Measurements from ENCODE around the gene KCNE5.
"Not testable (repeated sequence)": the region's sequence is repeated elsewhere in the genome, so short reads cannot be mapped to it uniquely, and the experiment has no call there.

The KCNE5 gene

GRCh38 chrX:109638158-109638557 lies 13.2 kb upstream of the KCNE5 start:
- H3K23ac ChIP-seq (ENCODE audit: low read depth, low read length, poor library complexity) = no peak overlapping the region
- no peaks in the 10 kb centered on the region for H3K27me3 ChIP-seq (ENCODE audit: control insufficient read depth in 3 of 3, insufficient read depth in 3 of 3, low read depth in 1 of 3, low read length in 3 of 3)
- H3K4me1 ChIP-seq (ENCODE audit: control insufficient read depth in 2 of 2, insufficient read depth in 1 of 2, low read depth in 1 of 2, low read length in 2 of 2) = no peaks in the 10 kb centered on the region
- H2BK5ac ChIP-seq (ENCODE audit: low read length) = no peak overlapping the region
- H3K18ac ChIP-seq (ENCODE audit: low read length) = no peak overlapping the region
- no peak for DNase-seq (ENCODE audit: low spot score)
- no peak overlapping the region for H3K27ac ChIP-seq (replicated peaks; ENCODE audit: low read length)
- H3K9me3 ChIP-seq (replicated peaks in 1 of 2; ENCODE audit: control insufficient read depth in 2 of 2, insufficient read depth in 1 of 2, low read depth in 1 of 2, low read length in 2 of 2) = no peaks in the 10 kb centered on the region
- no peak overlapping the region for H3K4ac ChIP-seq (ENCODE audit: low read length)
- H2AFZ ChIP-seq (ENCODE audit: low read length) = no peak overlapping the region
- no peak overlapping the region for H4K91ac ChIP-seq (ENCODE audit: low read depth, low read length, poor library complexity)
- no CpG with 5 or more reads among the region's 1 CpG for WGBS, 2 donors (ENCODE audit: extremely low coverage in 2 of 2, insufficient read length in 2 of 2, insufficient replicate concordance in 1 of 2)
- H2BK120ac ChIP-seq (ENCODE audit: low read depth, low read length) = no peak overlapping the region
- H3K36me3 ChIP-seq (replicated peaks in 1 of 2; ENCODE audit: control insufficient read depth in 2 of 2, insufficient read depth in 2 of 2, low read length in 2 of 2) = no peaks in the 10 kb centered on the region
- H3K9ac ChIP-seq (ENCODE audit: low read depth, low read length, poor library complexity) = no peak overlapping the region
- no peak overlapping the region for H3K4me3 ChIP-seq (ENCODE audit: low read length in 2 of 2)
- no peak overlapping the region for H3K14ac ChIP-seq (ENCODE audit: low read length)
- H3K4me2 ChIP-seq (ENCODE audit: insufficient read depth, low read length, poor library complexity, severe bottlenecking) = no peak overlapping the region
- no peaks in the 10 kb centered on the region for H3K79me1 ChIP-seq (ENCODE audit: low read depth, low read length)
- no peak overlapping the region for H2AK5ac ChIP-seq (ENCODE audit: low read depth, low read length)
- no peak overlapping the region for H2BK15ac ChIP-seq (ENCODE audit: low read length)
- H4K8ac ChIP-seq (ENCODE audit: low read depth, low read length) = no peak overlapping the region
- no peak overlapping the region for H2BK12ac ChIP-seq (ENCODE audit: low read length)

- H3K36me3 ChIP-seq (replicated peaks in 1 of 2; ENCODE audit: control insufficient read depth in 2 of 2, insufficient read depth in 2 of 2, low read length in 2 of 2); H3K4me1 ChIP-seq (ENCODE audit: control insufficient read depth in 2 of 2, insufficient read depth in 1 of 2, low read depth in 1 of 2, low read length in 2 of 2); H3K4me2 ChIP-seq (ENCODE audit: insufficient read depth, low read length, poor library complexity, severe bottlenecking); H2AFZ ChIP-seq (ENCODE audit: low read length); H4K91ac ChIP-seq (ENCODE audit: low read depth, low read length, poor library complexity); H3K23ac ChIP-seq (ENCODE audit: low read depth, low read length, poor library complexity); H3K9me3 ChIP-seq (replicated peaks in 1 of 2; ENCODE audit: control insufficient read depth in 2 of 2, insufficient read depth in 1 of 2, low read depth in 1 of 2, low read length in 2 of 2); H3K4me3 ChIP-seq (ENCODE audit: low read length in 2 of 2); H3K79me1 ChIP-seq (ENCODE audit: low read depth, low read length); H2BK120ac ChIP-seq (ENCODE audit: low read depth, low read length); H3K4ac ChIP-seq (ENCODE audit: low read length); H2BK12ac ChIP-seq (ENCODE audit: low read length); H4K8ac ChIP-seq (ENCODE audit: low read depth, low read length); H3K27ac ChIP-seq (replicated peaks; ENCODE audit: low read length); H3K27me3 ChIP-seq (ENCODE audit: control insufficient read depth in 3 of 3, insufficient read depth in 3 of 3, low read depth in 1 of 3, low read length in 3 of 3); H3K9ac ChIP-seq (ENCODE audit: low read depth, low read length, poor library complexity); H2BK5ac ChIP-seq (ENCODE audit: low read length); H2BK15ac ChIP-seq (ENCODE audit: low read length); H2AK5ac ChIP-seq (ENCODE audit: low read depth, low read length); H3K14ac ChIP-seq (ENCODE audit: low read length); DNase-seq (ENCODE audit: low spot score); H3K18ac ChIP-seq (ENCODE audit: low read length): not testable (repeated sequence)
- WGBS, 2 donors (ENCODE audit: extremely low coverage in 2 of 2, insufficient read length in 2 of 2, insufficient replicate concordance in 1 of 2) = no CpG with 5 or more reads among the region's 2 CpGs
These were observed 12.5 kb upstream of the KCNE5 start for GRCh38 chrX:109637477-109637876.

DNA sequence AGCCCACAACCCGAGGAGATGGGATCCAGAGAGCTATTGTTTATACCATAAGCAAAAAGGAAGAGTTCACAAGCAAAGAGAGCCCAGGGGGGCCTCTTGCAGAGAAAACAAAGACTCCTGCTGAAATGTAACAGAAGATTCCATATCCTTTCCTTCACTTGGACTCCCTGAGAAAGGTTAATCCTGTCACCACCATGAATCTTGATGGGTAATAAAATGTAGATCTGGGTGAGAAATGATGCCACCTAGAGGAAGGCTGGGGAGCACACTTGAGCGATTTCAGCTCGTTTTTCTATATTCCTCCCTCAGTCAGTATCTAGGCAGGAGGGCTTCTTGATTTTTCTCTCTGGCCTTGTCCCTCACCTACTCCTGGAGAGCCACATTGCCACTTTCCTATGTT lies 10.2 kb upstream of the KCNE5 start:
- no peak overlapping the region for H2AFZ ChIP-seq (ENCODE audit: low read length)
- no CpG with 5 or more reads among the region's 3 CpGs for WGBS, 2 donors (ENCODE audit: extremely low coverage in 2 of 2, insufficient read length in 2 of 2, insufficient replicate concordance in 1 of 2)

GRCh38 chrX:109632906-109633504 lies 8.0 kb upstream of the KCNE5 start:
- no peaks in the 10 kb centered on the region for H3K27me3 ChIP-seq (ENCODE audit: control insufficient read depth in 3 of 3, insufficient read depth in 3 of 3, low read depth in 1 of 3, low read length in 3 of 3)
- no peak overlapping the region for H4K91ac ChIP-seq (ENCODE audit: low read depth, low read length, poor library complexity)
- H3K18ac ChIP-seq (ENCODE audit: low read length) = no peak overlapping the region
- no peak overlapping the region for H3K9ac ChIP-seq (ENCODE audit: low read depth, low read length, poor library complexity)
- H2AK5ac ChIP-seq (ENCODE audit: low read depth, low read length) = no peak overlapping the region
- no peaks in the 10 kb centered on the region for H3K9me3 ChIP-seq (replicated peaks in 1 of 2; ENCODE audit: control insufficient read depth in 2 of 2, insufficient read depth in 1 of 2, low read depth in 1 of 2, low read length in 2 of 2)
- no peak overlapping the region for H2BK15ac ChIP-seq (ENCODE audit: low read length)
- no peak overlapping the region for H2AFZ ChIP-seq (ENCODE audit: low read length)
- no peaks in the 10 kb centered on the region for H3K36me3 ChIP-seq (replicated peaks in 1 of 2; ENCODE audit: control insufficient read depth in 2 of 2, insufficient read depth in 2 of 2, low read length in 2 of 2)
- H3K79me1 ChIP-seq (ENCODE audit: low read depth, low read length) = no peaks in the 10 kb centered on the region
- no peak overlapping the region for H3K4me2 ChIP-seq (ENCODE audit: insufficient read depth, low read length, poor library complexity, severe bottlenecking)
- DNase-seq (ENCODE audit: low spot score) = no peak
- no peak overlapping the region for H2BK120ac ChIP-seq (ENCODE audit: low read depth, low read length)
- no peak overlapping the region for H3K27ac ChIP-seq (replicated peaks; ENCODE audit: low read length)
- no peak overlapping the region for H2BK5ac ChIP-seq (ENCODE audit: low read length)
- no peak overlapping the region for H4K8ac ChIP-seq (ENCODE audit: low read depth, low read length)
- H3K14ac ChIP-seq (ENCODE audit: low read length) = no peak overlapping the region
- H3K4ac ChIP-seq (ENCODE audit: low read length) = no peak overlapping the region
- H3K4me1 ChIP-seq (ENCODE audit: control insufficient read depth in 2 of 2, insufficient read depth in 1 of 2, low read depth in 1 of 2, low read length in 2 of 2) = no peaks in the 10 kb centered on the region
- H3K23ac ChIP-seq (ENCODE audit: low read depth, low read length, poor library complexity) = no peak overlapping the region
- H3K4me3 ChIP-seq (ENCODE audit: low read length in 2 of 2) = no peak overlapping the region
- no CpG with 5 or more reads among the region's 5 CpGs for WGBS, 2 donors (ENCODE audit: extremely low coverage in 2 of 2, insufficient read length in 2 of 2, insufficient replicate concordance in 1 of 2)
- no peak overlapping the region for H2BK12ac ChIP-seq (ENCODE audit: low read length)

More for the DNA sequence above, 10.2 kb upstream of the KCNE5 start:
- H3K9me3 ChIP-seq (replicated peaks in 1 of 2; ENCODE audit: control insufficient read depth in 2 of 2, insufficient read depth in 1 of 2, low read depth in 1 of 2, low read length in 2 of 2) = no peaks in the 10 kb centered on the region
- DNase-seq (ENCODE audit: low spot score) = no peak
- no peak overlapping the region for H3K4me2 ChIP-seq (ENCODE audit: insufficient read depth, low read length, poor library complexity, severe bottlenecking)
- no peak overlapping the region for H3K18ac ChIP-seq (ENCODE audit: low read length)
- no peak overlapping the region for H2BK5ac ChIP-seq (ENCODE audit: low read length)
- no peaks in the 10 kb centered on the region for H3K36me3 ChIP-seq (replicated peaks in 1 of 2; ENCODE audit: control insufficient read depth in 2 of 2, insufficient read depth in 2 of 2, low read length in 2 of 2)
- no peak overlapping the region for H3K4ac ChIP-seq (ENCODE audit: low read length)
- no peak overlapping the region for H2BK120ac ChIP-seq (ENCODE audit: low read depth, low read length)
- no peak overlapping the region for H3K14ac ChIP-seq (ENCODE audit: low read length)
- no peak overlapping the region for H2BK12ac ChIP-seq (ENCODE audit: low read length)
- no peak overlapping the region for H3K4me3 ChIP-seq (ENCODE audit: low read length in 2 of 2)
- H3K9ac ChIP-seq (ENCODE audit: low read depth, low read length, poor library complexity) = no peak overlapping the region
- H3K27me3 ChIP-seq (ENCODE audit: control insufficient read depth in 3 of 3, insufficient read depth in 3 of 3, low read depth in 1 of 3, low read length in 3 of 3) = no peaks in the 10 kb centered on the region
- H2AK5ac ChIP-seq (ENCODE audit: low read depth, low read length) = no peak overlapping the region
- H3K79me1 ChIP-seq (ENCODE audit: low read depth, low read length) = no peaks in the 10 kb centered on the region
- no peaks in the 10 kb centered on the region for H3K4me1 ChIP-seq (ENCODE audit: control insufficient read depth in 2 of 2, insufficient read depth in 1 of 2, low read depth in 1 of 2, low read length in 2 of 2)
- H4K91ac ChIP-seq (ENCODE audit: low read depth, low read length, poor library complexity) = no peak overlapping the region
- H4K8ac ChIP-seq (ENCODE audit: low read depth, low read length) = no peak overlapping the region
- H2BK15ac ChIP-seq (ENCODE audit: low read length) = no peak overlapping the region
- no peak overlapping the region for H3K27ac ChIP-seq (replicated peaks; ENCODE audit: low read length)
- H3K23ac ChIP-seq (ENCODE audit: low read depth, low read length, poor library complexity) = no peak overlapping the region

All from neuronal stem cell (in vitro differentiated cells).